Endothelial cell of umbilical vein (primary cell): ENCODE results near the gene CLEC18A. TPM values are rescaled to one million over a fixed set of nuclear protein-coding genes. Genes with fewer than 3 reads are reported as not detected.

Experiments
- BruUV-seq: library from RNA; stranded (reverse); fragments of 400-500 nt; replicated peaks from 2 replicates; lab custom pipeline; 2021; lab: Mats Ljungman, UMichigan
- CTCF ChIA-PET: fragments of 300-600, 350-600 bp; sonication (Branson Sonifier 250); formaldehyde crosslinking; loops from one replicate; lab custom pipeline; 2021; ENCODE audit warnings: antibody characterized with exemption, inconsistent platforms; lab: Charles Lee
- POLR2A ChIA-PET: fragments of 300-600, 350-600 bp; sonication (Branson Sonifier 250); formaldehyde crosslinking; loops from one replicate; lab custom pipeline; 2021; ENCODE audit warnings: antibody characterized with exemption, inconsistent platforms; lab: Charles Lee
- DNase-seq: peaks from one replicate; pipeline ENCODE4 v3.0.0-alpha.2; 2011; ENCODE audit warnings: low read depth, low spot score
- FAIRE-seq: peaks from 2 replicates; lab custom pipeline; 2011; peaks lifted over from hg19 to GRCh38; lab: Jason Lieb, UNC
- H2AFZ ChIP-seq: 2 replicates; pipeline ENCODE4 v1.6.0; 2012; ENCODE audit warnings: low read depth, low read length, control low read depth, inconsistent platforms
- H3K27ac ChIP-seq: 2 replicates; pipeline ENCODE4 v1.5.1; 2011; ENCODE audit warnings: low read depth, mild to moderate bottlenecking, control low read depth, low read length, moderate library complexity; ENCODE audit not compliant: insufficient read depth
- H3K27me3 ChIP-seq, 2 experiments: 2 replicates each; pipeline versions ENCODE4 v1.6.0 to v1.6.1; 2011; ENCODE audit warnings: low read length in 2 of 2, mixed read lengths in 1 of 2; ENCODE audit not compliant: control insufficient read depth in 2 of 2, insufficient read depth in 2 of 2
- H3K36me3 ChIP-seq, 2 experiments: 2 replicates in 1 of 2; 3 replicates in 1 of 2; pipeline ENCODE4 v1.5.1; 2011; ENCODE audit warnings: low read length in 2 of 2, mild to moderate bottlenecking in 1 of 2, moderate library complexity in 1 of 2; ENCODE audit not compliant: control insufficient read depth in 2 of 2, insufficient read depth in 2 of 2; ENCODE audit errors: extremely low read depth in 1 of 2
- H3K4me1 ChIP-seq: 3 replicates; pipeline ENCODE4 v1.5.1; 2011; ENCODE audit warnings: mild to moderate bottlenecking, low read length; ENCODE audit not compliant: control insufficient read depth, insufficient read depth; ENCODE audit errors: extremely low read depth
- H3K4me2 ChIP-seq: 2 replicates; pipeline ENCODE4 v1.6.1; 2011; ENCODE audit warnings: low read length, control low read depth, mixed read lengths; ENCODE audit not compliant: insufficient read depth
- H3K4me3 ChIP-seq, 3 experiments: fragments of 200-600 bp in 1 of 3; sonication (generic), shearing (Covaris generic) in 1 of 3; replicated peaks in 1 of 3; 2 replicates each; pipeline ENCODE4 v1.5.1; 2011 to 2016; ENCODE audit warnings: control low read depth in 3 of 3, low read length in 3 of 3, mild to moderate bottlenecking in 2 of 3, inconsistent platforms in 1 of 3, low read depth in 1 of 3, moderate library complexity in 1 of 3; ENCODE audit not compliant: insufficient read depth in 1 of 3
- H3K79me2 ChIP-seq: 2 replicates; pipeline ENCODE4 v1.6.0; 2012; ENCODE audit warnings: low read length, inconsistent platforms; ENCODE audit not compliant: control insufficient read depth, insufficient read depth
- H3K9ac ChIP-seq: replicated peaks from 2 replicates; pipeline ENCODE3; 2011; ENCODE audit warnings: low read length, control low read depth; ENCODE audit not compliant: insufficient read depth; ENCODE audit errors: extremely low read depth
- H3K9me1 ChIP-seq: replicated peaks from 3 replicates; pipeline ENCODE4 v1.6.0; 2011; ENCODE audit warnings: mild to moderate bottlenecking, low read length; ENCODE audit not compliant: control insufficient read depth, insufficient read depth; ENCODE audit errors: extremely low read depth
- H3K9me3 ChIP-seq: replicated peaks from 2 replicates; pipeline ENCODE4 v1.5.1; 2012; ENCODE audit warnings: low read length, inconsistent platforms; ENCODE audit not compliant: control insufficient read depth, insufficient read depth
- H4K20me1 ChIP-seq: replicated peaks from 2 replicates; pipeline ENCODE3; 2011; ENCODE audit warnings: mild to moderate bottlenecking, low read length; ENCODE audit not compliant: control insufficient read depth, insufficient read depth; ENCODE audit errors: extremely low read depth
- EZH2 ChIP-seq: IDR thresholded peaks from 2 replicates; pipeline ENCODE4 v1.6.1; 2012; ENCODE audit warnings: borderline replicate concordance, low read depth, mild to moderate bottlenecking, moderate library complexity, low read length, inconsistent platforms; ENCODE audit not compliant: severe bottlenecking
- FOS ChIP-seq: IDR thresholded peaks from 2 replicates; pipeline ENCODE4 v1.6.1; 2011; ENCODE audit warnings: mild to moderate bottlenecking, low read length, moderate library complexity, borderline replicate concordance; ENCODE audit not compliant: insufficient read depth
- GATA2 ChIP-seq: IDR thresholded peaks from 2 replicates; pipeline ENCODE4 v1.7.0; 2011; ENCODE audit warnings: low read depth, mild to moderate bottlenecking, moderate library complexity, mixed read lengths, low read length; ENCODE audit not compliant: insufficient read length, insufficient read depth
- JUN ChIP-seq: IDR thresholded peaks from 2 replicates; pipeline ENCODE4 v1.6.1; 2011; ENCODE audit warnings: borderline replicate concordance, low read depth; ENCODE audit not compliant: insufficient read length, insufficient read depth
- MYC ChIP-seq: IDR thresholded peaks from one replicate; pipeline ENCODE4 v1.6.1; 2011; ENCODE audit warnings: mild to moderate bottlenecking, low read depth, low read length
- POLR2A ChIP-seq: IDR thresholded peaks from 2 replicates; pipeline ENCODE4 v1.6.1; 2012; ENCODE audit warnings: low read depth, mild to moderate bottlenecking, control low read depth, low read length
- POLR2AphosphoS5 ChIP-seq: IDR thresholded peaks from 2 replicates; pipeline ENCODE4 v1.6.1; 2012; ENCODE audit warnings: low read depth, mild to moderate bottlenecking, control low read depth, low read length, moderate library complexity; ENCODE audit not compliant: insufficient read depth
- dilution Hi-C: fragments of 300-500 bp; cut with MboI; formaldehyde crosslinking; loops from one replicate; pipeline ENCODE4 v1.15.0; 2019; ENCODE audit warnings: low sequenced_read_pairs; ENCODE audit not compliant: extremely low pct_ligation_motif_present
- intact Hi-C: fragments of 100-400 bp; cut with micrococcal nuclease; formaldehyde crosslinking; loops from one replicate; pipeline ENCODE4 v1.10.0; 2022
- polyA plus RNA-seq, 4 experiments: library from polyadenylated mRNA; depleted of rRNA in 3 of 4; stranded (reverse) in 3 of 4; unstranded in 1 of 4; fragments of >200 nt; gene quantifications; 2 replicates each; pipeline versions ENCODE4 v1.2.1 to v1.2.3, GENCODE V29; 2011 to 2012; ENCODE audit warnings: missing spikeins in 1 of 4
- total RNA-seq: library from RNA; stranded (reverse); gene quantifications from 2 replicates; pipeline ENCODE4 v1.2.3, GENCODE V29; 2021
- TF ChIP-seq, protein P1 (sequence below), 2 donors: IDR thresholded peaks; 1 replicate in 1 of 2; 2 replicates in 1 of 2; pipeline ENCODE4 v1.5.1; 2011; ENCODE audit warnings: low read length in 2 of 2, mild to moderate bottlenecking in 2 of 2, moderate library complexity in 2 of 2, control low read depth in 1 of 2, inconsistent platforms in 1 of 2, low read depth in 1 of 2; ENCODE audit not compliant: insufficient read depth in 1 of 2; ENCODE audit errors: extremely low read depth in 1 of 2
- TF ChIP-seq, protein P2 (sequence below): IDR thresholded peaks from 2 replicates; pipeline ENCODE4 v1.6.1; 2011; ENCODE audit not compliant: insufficient read depth, insufficient read length

CLEC18A gene
- total and polyA plus RNA-seq, 2 donors (not counting 3 experiments of a cell fraction or from before 2014, with no cell fraction given) = 0.35 to 0.51 TPM

DNA sequence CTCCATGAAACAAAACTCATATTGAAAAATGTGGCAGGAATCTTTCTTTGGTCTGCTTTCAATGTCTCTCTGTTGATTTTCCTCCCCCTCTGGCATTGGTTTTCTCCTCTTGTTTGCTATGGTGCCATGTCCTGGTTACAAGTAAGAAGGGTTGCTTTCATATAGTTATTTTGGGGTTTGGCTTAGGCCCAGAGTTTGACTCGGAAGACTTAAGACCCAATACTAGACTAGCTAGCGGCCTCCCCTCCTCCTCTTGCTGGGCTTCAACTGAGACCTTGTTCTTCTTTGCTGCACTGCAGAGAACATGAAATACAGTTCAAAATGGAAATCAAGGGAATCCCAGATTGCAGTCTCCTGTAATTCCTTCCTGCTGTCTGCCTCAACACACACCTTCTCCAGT lies 30.0 kb upstream of the CLEC18A start:
- Histone ChIP-seq H3K9me3 (no peaks in the 10 kb centered on the region), H3K27me3 (no peaks in the 10 kb centered on the region), H3K4me3 (no peak overlapping the region), H3K4me1 (peaks cover 19% of the 10 kb centered on the region), H3K36me3 (peaks cover 0 to 2% of the 10 kb centered on the region in 2 experiments), H2AFZ (no peak overlapping the region), H3K79me2 (no peaks in the 10 kb centered on the region), H3K9ac (no peak overlapping the region), H3K4me2 (no peak overlapping the region), H3K9me1 (no peaks in the 10 kb centered on the region), H3K27ac (no peak overlapping the region), H4K20me1 (no peaks in the 10 kb centered on the region)
- POLR2A ChIA-PET = no interaction called here
- dilution Hi-C loops (no loop called here), intact Hi-C loops (no loop called here)
- no TSS peak for BruUV-seq
- CTCF ChIA-PET = interaction anchor here (1.6 kb wide), 1 partner anchor 9 kb away, joined by 9 read pairs; no protein-coding TSS in a partner anchor
- TF ChIP-seq MYC (no peak), GATA2 (no peak), EZH2 (no peak), POLR2AphosphoS5 (no peak)
- TF ChIP-seq, protein P1, sequence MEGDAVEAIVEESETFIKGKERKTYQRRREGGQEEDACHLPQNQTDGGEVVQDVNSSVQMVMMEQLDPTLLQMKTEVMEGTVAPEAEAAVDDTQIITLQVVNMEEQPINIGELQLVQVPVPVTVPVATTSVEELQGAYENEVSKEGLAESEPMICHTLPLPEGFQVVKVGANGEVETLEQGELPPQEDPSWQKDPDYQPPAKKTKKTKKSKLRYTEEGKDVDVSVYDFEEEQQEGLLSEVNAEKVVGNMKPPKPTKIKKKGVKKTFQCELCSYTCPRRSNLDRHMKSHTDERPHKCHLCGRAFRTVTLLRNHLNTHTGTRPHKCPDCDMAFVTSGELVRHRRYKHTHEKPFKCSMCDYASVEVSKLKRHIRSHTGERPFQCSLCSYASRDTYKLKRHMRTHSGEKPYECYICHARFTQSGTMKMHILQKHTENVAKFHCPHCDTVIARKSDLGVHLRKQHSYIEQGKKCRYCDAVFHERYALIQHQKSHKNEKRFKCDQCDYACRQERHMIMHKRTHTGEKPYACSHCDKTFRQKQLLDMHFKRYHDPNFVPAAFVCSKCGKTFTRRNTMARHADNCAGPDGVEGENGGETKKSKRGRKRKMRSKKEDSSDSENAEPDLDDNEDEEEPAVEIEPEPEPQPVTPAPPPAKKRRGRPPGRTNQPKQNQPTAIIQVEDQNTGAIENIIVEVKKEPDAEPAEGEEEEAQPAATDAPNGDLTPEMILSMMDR (IDR thresholded peaks at IDR 0.05; ENCODE audit: extremely low read depth in 1 of 2, insufficient read depth in 1 of 2, low read depth in 1 of 2, low read length in 2 of 2) = no peak
- FAIRE-seq (no peak), DNase-seq (no peak)

DNA sequence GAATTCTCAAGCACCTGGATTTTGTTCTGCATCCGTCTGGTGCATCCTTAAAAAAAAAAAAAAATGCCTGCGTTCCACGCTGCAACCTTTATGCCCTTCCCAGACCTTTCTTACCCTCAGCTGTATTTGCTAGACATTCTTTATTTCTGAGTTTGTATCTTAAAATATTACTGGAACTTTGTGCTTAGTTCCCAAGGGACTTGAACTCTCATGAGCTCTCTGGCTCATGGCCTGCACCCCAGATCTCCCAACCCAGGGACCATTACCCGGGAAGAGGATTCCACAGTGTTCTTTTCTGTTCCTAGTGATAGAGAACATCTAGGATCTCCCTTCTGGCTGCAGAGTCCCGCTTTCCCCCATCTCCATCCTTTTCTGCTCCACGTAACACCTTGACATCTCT lies 28.9 kb upstream of the CLEC18A start:
- ChIA-PET POLR2A (no interaction called here), CTCF (interaction anchor here (1.6 to 12.4 kb wide), 2 partner anchors 8 to 126 kb away, joined by 9 to 320 read pairs; no protein-coding TSS in a partner anchor)
- H3K9ac ChIP-seq = no peak overlapping the region
- DNase-seq (no peak), FAIRE-seq (no peak)
- no peak overlapping the region for H3K4me3 ChIP-seq
- H3K9me1 ChIP-seq = no peaks in the 10 kb centered on the region
- peaks cover 19% of the 10 kb centered on the region for H3K4me1 ChIP-seq
- H3K27me3 ChIP-seq = no peaks in the 10 kb centered on the region
- no peak overlapping the region for H3K4me2 ChIP-seq
- dilution Hi-C loops = no loop called here
- no peaks in the 10 kb centered on the region for H3K9me3 ChIP-seq
- TF ChIP-seq GATA2 = no peak
- TF ChIP-seq, protein P1 (IDR thresholded peaks at IDR 0.05; ENCODE audit: extremely low read depth in 1 of 2, insufficient read depth in 1 of 2, low read depth in 1 of 2, low read length in 2 of 2) = no peak
- TF ChIP-seq FOS = no peak
- TF ChIP-seq MYC = no peak
- TF ChIP-seq JUN = no peak
- TF ChIP-seq, protein P2, sequence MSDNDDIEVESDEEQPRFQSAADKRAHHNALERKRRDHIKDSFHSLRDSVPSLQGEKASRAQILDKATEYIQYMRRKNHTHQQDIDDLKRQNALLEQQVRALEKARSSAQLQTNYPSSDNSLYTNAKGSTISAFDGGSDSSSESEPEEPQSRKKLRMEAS = no peak
- no peak for TF ChIP-seq POLR2A
- TF ChIP-seq EZH2 = no peak
- TF ChIP-seq POLR2AphosphoS5 = no peak
- H3K27ac ChIP-seq = no peak overlapping the region
- no peaks in the 10 kb centered on the region for H4K20me1 ChIP-seq
- no peaks in the 10 kb centered on the region for H3K79me2 ChIP-seq
- intact Hi-C loops = no loop called here
- H3K36me3 ChIP-seq = peaks cover 0 to 2% of the 10 kb centered on the region in 2 experiments
- no peak overlapping the region for H2AFZ ChIP-seq
- no TSS peak for BruUV-seq
